ENCODE measurements around the gene CEP104. TPM values are rescaled to one million over a fixed set of nuclear protein-coding genes. Genes with fewer than 3 reads are reported as not detected.

CEP104 gene
- total and polyA plus RNA-seq, 10 of the 15 experiments (the other 5 are each of a cell fraction or from before 2014, with no cell fraction given), result 7.2 to 34.8 (median 19.3) TPM

- Histone ChIP-seq H3K9ac (ENCODE audit: control insufficient read depth, insufficient read depth, low read length) (peak overlapping the region; percentile 4; the same call in 1 of the 2 replicates), H3K79me2 (ENCODE audit: control insufficient read depth, insufficient read depth, low read length) (no peaks in the 10 kb centered on the region), H3K4me3 (peak overlapping the region; percentile 72), H3K9me3 (replicated peaks; ENCODE audit: control insufficient read depth, insufficient read depth, low read length) (no peaks in the 10 kb centered on the region), H3K36me3 (ENCODE audit: control insufficient read depth in 2 of 2, insufficient read depth in 2 of 2, low read length in 1 of 2) (no peaks in the 10 kb centered on the region), H4K20me1 (ENCODE audit: control insufficient read depth, insufficient read depth) (no peaks in the 10 kb centered on the region), H3K27ac (ENCODE audit: control insufficient read depth, insufficient read depth) (no peak overlapping the region), H2AFZ (ENCODE audit: control insufficient read depth, low read depth, low read length) (peak overlapping the region; percentile 6), H3K4me2 (ENCODE audit: control insufficient read depth, insufficient read depth) (peak overlapping the region; percentile 94), H3K27me3 (replicated peaks in 1 of 2; ENCODE audit: control insufficient read depth in 2 of 2, insufficient read depth in 2 of 2, low read length in 1 of 2) (no peaks in the 10 kb centered on the region; a peak in 1 of 4 replicates), H3K4me1 (ENCODE audit: control insufficient read depth, insufficient read depth, low read length) (peaks cover 15% of the 10 kb centered on the region)
- ChIA-PET SMC1A (ENCODE audit: uncharacterized antibody, unreplicated experiment) (no interaction called here), CTCF (interaction anchor here (1.4 kb wide), 1 partner anchor 24 kb away, joined by 4 read pairs; no protein-coding TSS in a partner anchor), POLR2A (no interaction called here), RAD21 (ENCODE audit: unreplicated experiment) (no interaction called here)
- FAIRE-seq, result no peak
- peak; percentile 88 for ATAC-seq
- WGBS (ENCODE audit: insufficient coverage, insufficient replicate concordance, low lambda C conversion rate, missing lambda C conversion rate), result under 1% methylated on average over 28 of the region's 61 CpGs
- in situ Hi-C loops (cut with MboI) (no loop called here), intact Hi-C loops (cut with micrococcal nuclease; ENCODE audit: unreplicated experiment) (no loop called here)
- BruUV-seq (replicated peaks), result no TSS peak
- DNase-seq (ENCODE audit: low read depth, low spot score), result no peak
- TF ChIP-seq TCF7 (IDR thresholded peaks at IDR 0.05; ENCODE audit: borderline replicate concordance) (no peak), MXI1 (IDR thresholded peaks at IDR 0.05; ENCODE audit: low read depth, low read length) (peak; percentile 67), MAX (IDR thresholded peaks at IDR 0.05; ENCODE audit: low read depth, low read length) (peak; percentile 31; the same call in 1 of the 2 replicates), WRNIP1 (IDR thresholded peaks at IDR 0.05; ENCODE audit: borderline replicate concordance, low read depth, low read length) (no peak), RB1 (IDR thresholded peaks at IDR 0.05; ENCODE audit: borderline replicate concordance) (0 out of 2 replicates have a peak, but pooled peaks have one; percentile 53), NR2C1 (IDR thresholded peaks at IDR 0.05) (no peak), E2F8 (IDR thresholded peaks at IDR 0.05; ENCODE audit: low read depth, partially characterized antibody) (no peak), ZBTB4 (CRISPR knock-in tag; IDR thresholded peaks at IDR 0.05) (no peak), POLR2AphosphoS2 (IDR thresholded peaks at IDR 0.05; ENCODE audit: low read depth, low read length) (no peak), YBX1 (IDR thresholded peaks at IDR 0.05) (no peak), HCFC1 (IDR thresholded peaks at IDR 0.05; ENCODE audit: low read length) (peak; percentile 30; the same call in 1 of the 2 replicates), PAX8 (IDR thresholded peaks at IDR 0.05) (no peak), BACH1 (IDR thresholded peaks at IDR 0.05; ENCODE audit: borderline replicate concordance) (peak; percentile 48; the same call in 1 of the 2 replicates), NR2F1 (conservative IDR thresholded peaks at IDR 0.05) (peak; percentile 69), CHD2 (IDR thresholded peaks at IDR 0.05; ENCODE audit: borderline replicate concordance, low read depth, low read length) (no peak)
- TF ChIP-seq, protein P1, sequence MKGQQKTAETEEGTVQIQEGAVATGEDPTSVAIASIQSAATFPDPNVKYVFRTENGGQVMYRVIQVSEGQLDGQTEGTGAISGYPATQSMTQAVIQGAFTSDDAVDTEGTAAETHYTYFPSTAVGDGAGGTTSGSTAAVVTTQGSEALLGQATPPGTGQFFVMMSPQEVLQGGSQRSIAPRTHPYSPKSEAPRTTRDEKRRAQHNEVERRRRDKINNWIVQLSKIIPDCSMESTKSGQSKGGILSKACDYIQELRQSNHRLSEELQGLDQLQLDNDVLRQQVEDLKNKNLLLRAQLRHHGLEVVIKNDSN (IDR thresholded peaks at IDR 0.05; ENCODE audit: borderline replicate concordance, extremely low read length, insufficient read depth, low read depth, low read length), result peak; percentile 54
Observed at GRCh38 chr1:3772027-3772714, 84.8 kb downstream of the CEP104 start.
